HG02678 (cell line): ENCODE measurements around the gene RPS4Y2.

ENCODE experiments used
- ATAC-seq: cut with Tn5 transposase; IDR thresholded peaks from one replicate; pipeline ENCODE4 v1.9.1; 2021; ENCODE audit warnings: mild to moderate bottlenecking, moderate library complexity; ENCODE audit not compliant: unreplicated experiment

The RPS4Y2 gene

GRCh38 chrY:20817067-20817466 lies 61.2 kb downstream of the RPS4Y2 start:
- ATAC-seq: no peak
